ENCODE data around the gene ISCU.
"Not testable (repeated sequence)": the region's sequence is repeated elsewhere in the genome, so short reads cannot be mapped to it uniquely, and the experiment has no call there.

The ISCU gene

DNA sequence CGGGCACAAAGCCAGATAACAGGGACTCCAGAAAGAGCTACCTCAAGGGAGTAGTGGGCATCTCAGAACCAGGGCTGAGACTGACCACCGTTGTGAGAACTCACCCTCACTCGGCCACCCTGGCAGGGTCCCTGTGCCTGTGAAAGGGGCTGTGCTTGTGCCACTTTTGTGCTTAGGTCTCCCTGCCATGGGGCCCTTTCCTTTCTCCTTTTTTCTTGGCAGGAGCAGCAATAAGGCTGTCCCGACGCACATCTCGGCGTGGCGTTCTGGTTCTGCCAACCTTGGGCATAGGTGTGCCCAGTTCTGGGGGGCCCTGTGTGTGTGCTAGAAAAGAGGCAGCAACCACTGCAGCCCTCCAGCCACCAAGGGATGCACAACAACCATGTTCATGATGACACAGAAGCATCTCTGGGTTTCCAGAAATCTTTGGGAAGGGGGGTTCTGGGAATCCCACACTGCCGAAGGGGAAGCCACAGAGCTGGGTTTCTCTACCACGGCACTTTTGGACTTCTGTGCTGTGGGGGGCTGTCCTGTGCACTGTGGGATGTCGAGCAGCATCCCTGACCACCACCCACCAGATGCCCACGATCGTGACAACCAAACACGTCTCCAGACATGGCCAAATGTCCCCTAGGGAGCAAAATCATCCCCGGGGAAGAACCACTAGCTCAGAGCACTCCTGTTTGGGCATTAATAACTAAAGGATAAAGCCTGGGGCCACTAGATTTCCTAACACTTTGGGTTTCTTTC, 48.6 kb downstream of the ISCU start:
- intact Hi-C loops (cut with DNase I): no loop called here
- DNase-seq: no peak

DNA sequence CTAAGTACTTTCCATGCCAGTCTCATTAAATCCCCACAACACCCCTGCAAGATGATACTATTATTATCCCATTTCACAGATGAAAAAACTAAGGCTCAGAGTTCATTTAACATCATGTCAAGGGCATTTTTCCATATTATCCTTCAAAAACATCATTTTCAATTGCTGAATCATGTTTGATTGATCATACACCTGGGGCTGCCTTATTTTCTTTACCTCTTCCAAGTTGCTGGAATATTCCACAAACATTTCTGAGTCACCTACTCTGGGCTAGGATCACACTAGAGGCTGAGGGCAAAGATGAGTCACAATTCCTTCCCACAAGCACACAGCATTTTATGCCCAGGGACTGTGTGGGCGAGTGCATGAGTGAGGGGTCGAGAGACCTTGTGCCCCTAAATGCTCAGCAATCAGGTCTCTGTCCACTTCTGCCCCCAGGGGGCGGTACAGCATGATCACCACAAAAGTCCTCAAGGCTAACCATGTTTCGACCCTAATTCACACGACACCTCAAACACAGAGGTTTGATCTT, 49.6 kb downstream of the ISCU start:
- peak in 2 of 42 donors; percentile 51 to 55 for DNase-seq
- intact Hi-C loops (cut with DNase I): no loop called here

DNA sequence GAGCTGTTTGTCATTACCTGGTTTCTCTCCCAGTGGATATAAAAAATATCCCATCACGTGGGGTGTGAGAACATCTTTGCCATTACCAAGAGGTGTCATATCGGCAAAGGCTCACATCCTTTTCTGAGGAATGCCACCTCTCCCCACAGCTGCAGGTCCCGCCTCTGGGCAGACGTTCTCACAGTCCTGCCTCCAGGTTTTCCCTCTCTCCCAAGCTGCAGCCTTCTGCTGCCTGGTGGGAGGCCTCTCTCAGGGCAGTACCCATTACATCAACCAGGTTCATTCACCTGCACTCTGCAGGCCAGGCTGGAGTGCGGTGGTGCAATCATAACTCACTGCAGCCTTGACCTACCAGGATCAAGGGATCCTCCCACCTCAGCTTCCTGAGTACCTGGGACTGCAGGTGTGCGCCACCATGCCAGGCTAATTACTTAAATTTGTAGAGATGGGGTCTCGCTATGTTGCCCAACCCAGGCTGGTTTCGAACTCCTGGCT, 50.4 kb downstream of the ISCU start:
- intact Hi-C loops (cut with DNase I): no loop called here
- DNase-seq: no peak

DNA sequence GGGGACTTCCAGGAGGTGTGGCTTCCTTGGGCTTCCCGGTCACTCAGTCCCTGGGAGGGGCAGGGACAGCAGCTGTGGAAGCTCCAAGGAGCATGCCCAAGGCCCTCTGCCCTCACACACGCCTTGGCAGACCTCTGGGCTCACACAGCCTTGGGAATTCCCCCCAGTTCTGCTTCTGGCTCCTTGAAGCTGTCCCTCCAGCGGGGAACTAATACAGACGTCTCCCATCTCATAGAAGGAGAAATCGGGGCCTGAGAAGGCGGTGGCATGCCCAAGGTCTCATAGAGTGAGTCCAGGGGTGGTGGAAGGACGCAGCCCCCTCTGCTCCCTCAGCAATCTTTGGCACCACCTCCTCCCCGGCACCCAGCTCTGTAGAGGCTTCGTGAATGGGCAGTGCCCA, 51.2 kb downstream of the ISCU start:
- intact Hi-C loops (cut with DNase I): no loop called here
- no peak for DNase-seq

DNA sequence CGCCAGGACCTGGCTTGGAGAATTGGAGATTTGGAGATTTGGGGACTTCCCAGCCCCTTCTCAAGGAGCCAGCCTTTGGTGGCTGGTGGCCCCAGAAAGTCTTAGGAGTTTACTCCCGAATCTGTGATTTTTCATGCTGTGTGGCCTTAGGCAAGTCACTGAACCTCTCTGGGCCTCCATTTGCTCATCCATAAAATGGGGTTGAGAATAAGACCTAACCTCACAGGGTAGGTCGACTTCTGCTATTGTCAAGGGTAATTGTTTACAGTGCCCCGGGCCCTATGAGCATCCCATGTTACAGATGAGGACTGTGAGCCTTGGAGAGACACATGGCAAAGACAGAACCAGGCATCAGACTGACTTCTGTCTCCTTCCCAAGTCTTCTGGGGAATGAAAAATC, 51.6 kb downstream of the ISCU start:
- intact Hi-C loops (cut with DNase I): no loop called here

DNA sequence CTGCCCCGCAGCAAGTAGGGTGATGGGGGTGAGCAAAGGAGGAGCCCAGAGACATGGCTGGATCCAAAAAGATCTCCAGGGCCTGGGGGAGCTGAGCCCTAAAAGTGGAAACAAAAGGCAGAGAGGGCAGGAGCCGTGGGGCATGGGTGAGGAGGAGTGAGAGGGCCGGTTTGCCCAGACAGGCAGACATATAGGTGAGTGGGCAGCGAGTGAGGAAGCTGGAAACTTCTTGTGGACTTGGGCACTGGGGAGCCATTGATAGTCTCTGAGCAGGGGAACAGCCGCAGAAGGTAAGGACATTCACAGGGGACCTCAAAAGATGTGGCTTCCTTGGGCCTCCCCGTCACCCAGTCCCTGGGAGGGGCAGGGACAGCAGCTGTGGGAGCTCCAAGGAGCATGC, 52.2 kb downstream of the ISCU start:
- intact Hi-C loops (cut with DNase I): no loop called here
- DNase-seq: no peak

More for the DNA sequence above, 51.6 kb downstream of the ISCU start:
- DNase-seq: no peak

DNA sequence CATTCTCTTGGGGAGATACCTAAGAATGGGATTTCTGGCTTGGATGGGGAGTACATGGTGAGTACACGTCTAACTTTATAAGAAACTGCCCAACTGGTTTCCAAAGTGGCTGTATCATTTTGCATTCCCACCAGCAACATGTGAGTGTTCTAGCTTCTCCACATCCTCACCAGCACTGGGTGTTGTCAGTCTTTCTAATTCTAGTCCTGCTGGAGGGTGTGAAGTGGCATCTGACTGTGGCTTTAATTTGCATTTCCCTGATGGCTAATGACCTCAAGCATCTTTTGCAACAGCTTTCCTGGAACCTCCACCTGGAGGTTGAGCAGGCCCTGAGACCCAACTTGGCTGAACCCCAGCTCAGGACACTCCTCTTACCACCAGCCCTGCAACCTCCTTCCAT, 53.5 kb downstream of the ISCU start:
- intact Hi-C loops (cut with DNase I): loop anchor here (2.0 kb wide), 1 partner anchor 43 kb away; no protein-coding TSS in a partner anchor
- DNase-seq: no peak

DNA sequence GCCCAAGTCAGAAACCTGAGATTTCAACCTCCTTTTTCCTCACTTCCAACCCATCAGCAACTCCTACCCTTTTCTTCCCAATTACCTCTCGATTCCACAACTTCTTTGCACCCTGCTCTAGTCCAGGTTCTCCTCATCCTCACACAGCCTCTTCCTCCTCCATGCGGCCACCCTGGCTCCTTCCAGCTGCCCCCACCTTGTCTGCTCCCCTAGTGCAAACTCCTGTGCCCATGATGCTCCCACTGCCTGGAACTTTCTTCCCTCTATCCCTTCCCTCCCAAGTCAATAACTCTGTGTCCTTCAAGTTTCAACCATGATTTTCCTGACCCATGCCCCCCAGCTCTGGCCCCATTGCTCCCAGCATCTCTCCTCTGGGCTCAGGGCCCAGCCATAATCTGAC, 54.0 kb downstream of the ISCU start:
- no peak for DNase-seq
- intact Hi-C loops (cut with DNase I): loop anchor here (2.0 kb wide), 1 partner anchor 44 kb away; no protein-coding TSS in a partner anchor

DNA sequence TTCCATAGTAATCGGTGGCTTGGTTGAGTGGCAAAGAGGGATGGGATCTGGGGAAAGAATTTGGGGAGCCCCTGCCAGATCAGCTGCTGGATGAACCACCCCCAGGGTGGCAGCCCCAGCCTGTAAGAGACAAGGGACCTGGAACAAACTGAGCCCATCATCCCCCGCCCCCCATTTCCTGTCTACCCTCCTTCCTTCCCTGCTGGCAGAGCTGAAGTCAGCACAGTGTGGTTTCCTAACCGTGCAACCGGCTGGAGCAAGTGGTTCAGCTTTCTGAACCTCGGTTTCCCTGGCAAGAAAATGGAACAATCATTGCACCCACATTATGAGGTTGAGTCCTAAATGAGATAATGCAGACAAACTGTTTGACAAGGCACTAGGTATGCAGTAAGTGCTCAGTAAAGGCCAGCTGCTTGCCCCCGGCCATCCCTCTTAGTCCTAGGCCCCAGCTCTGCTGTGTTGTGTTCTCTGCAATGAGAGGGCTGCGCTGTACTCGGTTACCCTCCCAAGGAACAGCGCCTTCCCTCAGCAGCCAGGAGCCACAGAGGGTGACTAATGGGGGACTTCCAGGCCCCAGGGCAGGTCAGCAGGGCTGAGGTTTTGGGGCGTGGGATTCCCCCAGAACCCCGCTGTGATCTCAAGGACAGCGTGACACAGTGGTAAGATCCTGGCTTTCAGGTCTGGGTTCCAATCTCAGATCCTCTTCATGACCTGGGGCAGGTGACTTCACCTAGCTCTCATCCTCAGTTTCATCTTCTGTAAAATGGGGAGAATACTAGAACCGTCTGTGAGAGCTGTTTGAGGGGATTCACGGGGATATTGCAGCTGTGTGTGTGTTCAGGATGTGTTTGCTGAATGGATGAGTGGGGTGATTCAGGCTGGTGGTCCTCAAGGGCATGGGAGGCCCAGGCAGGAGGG, 54.8 kb downstream of the ISCU start:
- DNase-seq: peak in 25 of 42 donors; percentile 8 to 68 (median 44)
- intact Hi-C loops (cut with DNase I): loop anchor here (2.0 kb wide), 1 partner anchor 44 kb away; no protein-coding TSS in a partner anchor

DNA sequence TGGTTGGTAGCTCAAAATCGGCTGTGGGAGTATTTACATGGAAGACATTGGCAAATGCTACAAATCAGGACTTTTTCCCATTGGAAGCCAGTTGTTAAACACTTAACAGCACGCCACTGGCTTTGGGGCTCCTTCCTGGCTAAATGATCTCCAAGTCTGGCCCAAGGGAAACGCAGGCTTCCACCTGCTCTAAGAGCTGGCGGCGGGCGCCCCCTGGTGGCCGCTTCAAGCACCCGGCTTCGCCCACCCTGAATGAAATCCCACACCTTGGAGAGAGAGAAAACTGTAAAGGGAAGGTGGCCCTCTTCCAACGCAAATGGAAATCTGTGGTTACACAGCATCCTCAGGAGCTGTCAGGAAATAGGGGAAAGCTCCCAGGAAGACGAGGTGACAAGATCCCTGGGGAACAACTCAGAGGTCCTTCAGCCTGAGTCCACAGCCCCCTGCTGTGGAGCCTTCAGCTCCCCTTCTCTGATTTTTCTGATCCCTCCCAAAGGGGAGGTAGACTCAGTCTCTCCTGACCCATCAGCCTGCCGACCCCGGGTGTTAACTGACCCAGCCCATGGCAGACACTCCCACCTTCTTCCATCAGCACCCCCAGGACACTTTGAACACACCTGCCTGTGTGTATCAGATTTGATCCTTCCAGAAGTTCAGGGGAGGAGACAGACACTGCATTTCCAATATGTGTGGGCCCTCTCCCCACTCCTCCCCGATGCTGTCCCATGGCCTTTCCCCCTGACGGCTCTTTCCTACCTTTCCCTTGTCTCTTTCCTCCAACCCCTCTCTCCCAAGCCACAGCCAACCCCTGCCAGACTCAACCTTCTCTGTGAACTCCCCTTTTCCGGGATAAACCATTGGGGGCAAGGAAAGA, 55.9 kb downstream of the ISCU start:
- peak; percentile 63 to 92 (median 84) for DNase-seq
- intact Hi-C loops (cut with DNase I): loop anchor here (2.0 kb wide), 1 partner anchor 56 kb away; the partner anchor contains the start of gene ISCU

DNA sequence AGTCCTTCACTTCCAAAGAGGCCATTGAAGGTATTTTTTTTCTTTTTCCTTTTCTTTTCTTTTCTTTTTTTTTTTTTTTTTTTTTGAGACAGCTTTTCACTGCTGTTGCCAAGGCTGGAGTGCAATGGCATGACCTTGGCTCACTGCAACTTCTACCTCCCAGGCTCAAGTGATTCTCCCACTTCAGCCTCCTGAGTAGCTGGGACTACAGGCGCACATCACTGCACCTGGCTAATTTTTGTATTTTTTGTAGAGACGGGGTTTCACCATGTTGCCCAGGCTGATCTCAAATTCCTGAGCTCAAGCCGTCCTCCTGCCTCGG, 56.5 kb downstream of the ISCU start:
- intact Hi-C loops (cut with DNase I): loop anchor here (2.0 kb wide), 1 partner anchor 56 kb away; the partner anchor contains the start of gene ISCU
- DNase-seq: not testable (repeated sequence)
